GM10248 (cell line): ENCODE data around the gene LPAR5.
A peak's percentile ranks its signal among the peaks of the same experiment; 100 is the strongest.

Experiments used
- CTCF ChIA-PET: fragments of 300-600 bp; sonication (Branson Sonifier 250); formaldehyde crosslinking; extraction: SDS; loops from one replicate; lab custom pipeline; 2021; ENCODE audit warnings: antibody characterized with exemption; lab: Yijun Ruan, JAX
- POLR2A ChIA-PET: fragments of 350-650 bp; sonication (Branson Sonifier 250); formaldehyde crosslinking; extraction: SDS; loops from one replicate; lab custom pipeline; 2020; ENCODE audit warnings: antibody characterized with exemption; lab: Yijun Ruan, JAX
- DNase-seq: peaks from one replicate; pipeline ENCODE4 v3.0.0; 2012; ENCODE audit errors: extremely low spot score
- CTCF ChIP-seq: IDR thresholded peaks from 2 replicates; pipeline ENCODE4 v1.5.1; 2012; ENCODE audit warnings: mild to moderate bottlenecking, low read depth; ENCODE audit errors: extremely low read depth, missing control alignments, control extremely low read depth

Gene LPAR5

GRCh38 chr12:6607751-6608591 lies 27.8 kb downstream of the LPAR5 start:
- ChIA-PET POLR2A (interaction anchor here (0.6 kb wide), 1 partner anchor 74 kb away, joined by 3 read pairs; the partner anchor contains the start of gene GAPDH), CTCF (interaction anchor here (1.1 to 1.3 kb wide), 3 partner anchors 12 to 70 kb away, joined by 4 read pairs; no protein-coding TSS in a partner anchor)
- no peak for TF ChIP-seq CTCF
- peak; percentile 59 for DNase-seq

GRCh38 chr12:6606331-6607131 lies 29.2 kb downstream of the LPAR5 start:
- peak; percentile 68 for DNase-seq
- ChIA-PET CTCF (interaction anchor here (0.9 to 1.5 kb wide), 3 partner anchors 36 to 147 kb away, joined by 3 to 4 read pairs (median 4); partner anchors contain the start of gene MLF2), POLR2A (interaction anchor here (0.8 to 1.7 kb wide), 2 partner anchors 11 to 26 kb away, joined by 3 to 13 read pairs; no protein-coding TSS in a partner anchor)
- TF ChIP-seq CTCF = no peak

DNA sequence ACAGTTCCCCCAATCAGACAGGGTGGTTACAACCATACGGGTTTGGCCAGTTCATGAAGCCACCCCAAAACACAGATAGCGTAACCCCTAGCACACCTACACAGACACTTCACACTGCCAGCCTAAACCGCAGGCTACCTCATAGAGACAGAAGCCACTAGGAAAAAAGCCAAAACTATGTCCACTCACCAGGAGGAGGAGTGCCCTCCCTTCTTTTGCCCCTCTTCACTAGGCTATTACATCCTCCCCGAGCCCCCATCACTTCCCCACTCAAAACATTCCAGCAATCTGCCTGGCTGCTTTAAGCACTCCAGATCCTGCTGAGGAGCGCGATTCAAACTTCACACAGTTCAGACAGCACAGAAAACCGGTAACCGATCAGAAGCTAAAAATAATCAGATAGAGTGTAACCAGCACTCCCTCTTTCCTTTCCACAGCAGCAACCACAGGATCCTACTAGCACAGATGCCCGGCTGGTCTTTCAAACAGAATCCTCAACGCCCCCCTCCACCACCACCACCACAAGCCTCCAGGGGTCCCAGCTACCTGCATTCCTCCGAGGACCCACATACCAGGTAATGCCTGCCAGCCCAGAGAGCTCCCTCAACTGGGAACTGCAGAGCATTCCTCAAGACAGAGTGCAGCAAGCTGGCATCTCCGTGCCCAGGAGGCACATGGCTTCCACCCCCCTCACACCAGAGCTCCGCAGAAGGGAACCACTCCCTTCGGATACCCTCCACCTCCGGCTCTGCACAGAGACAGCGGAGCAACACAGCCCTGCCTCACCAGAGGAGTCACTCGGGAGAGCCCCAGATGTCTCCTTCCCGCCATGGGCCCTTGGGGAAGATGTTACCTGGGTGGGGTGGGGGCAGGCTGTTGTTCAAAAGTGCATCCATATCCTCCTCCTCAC lies 30.1 kb downstream of the LPAR5 start:
- POLR2A ChIA-PET = interaction anchor here (0.6 to 1.7 kb wide), 4 partner anchors 10 to 118 kb away, joined by 3 to 13 read pairs (median 3); partner anchors contain the start of gene COPS7A
- CTCF ChIA-PET = interaction anchor here (0.9 to 1.5 kb wide), 6 partner anchors 33 to 148 kb away, joined by 3 to 6 read pairs (median 4); partner anchors contain the start of gene MLF2
- no peak for DNase-seq
- TF ChIP-seq CTCF = no peak

DNA sequence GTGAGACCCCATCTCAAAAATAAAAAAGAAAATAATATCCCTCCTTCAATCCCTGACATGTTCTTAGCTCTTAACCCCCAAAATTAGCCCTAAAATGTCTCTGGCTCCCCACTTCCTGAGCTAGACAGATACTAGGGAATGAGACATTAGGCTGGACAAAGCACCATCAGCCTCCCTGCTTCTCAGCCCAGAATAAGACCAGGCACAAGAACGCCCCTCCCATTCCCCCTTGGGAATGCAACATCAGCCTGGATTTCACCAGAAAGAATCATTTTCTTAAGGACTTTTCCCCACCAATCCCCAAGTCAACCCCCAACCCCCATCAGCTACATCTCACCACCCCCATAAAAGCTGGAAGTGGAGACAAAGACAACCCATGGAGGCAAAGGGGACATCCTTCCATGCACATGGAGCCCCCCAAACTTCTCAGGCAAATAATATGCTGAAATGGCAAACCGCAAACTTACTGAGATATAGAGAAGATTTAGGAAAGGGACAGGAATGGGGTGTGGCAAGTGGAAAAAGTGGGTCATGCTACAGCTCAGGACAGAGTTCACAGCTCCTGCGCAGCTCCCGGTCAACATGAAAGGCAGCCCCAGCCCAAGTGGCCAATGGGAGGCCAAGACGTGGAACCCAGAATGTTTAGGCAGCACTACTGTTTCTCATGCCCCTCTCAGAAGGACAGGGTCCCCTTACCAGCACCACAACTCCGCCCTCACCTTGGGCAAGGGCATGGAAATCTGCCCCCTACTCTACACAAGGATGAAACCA lies 31.3 kb downstream of the LPAR5 start:
- no peak for TF ChIP-seq CTCF
- DNase-seq = no peak
- CTCF ChIA-PET = interaction anchor here (0.8 to 2.7 kb wide), 6 partner anchors 32 to 173 kb away, joined by 3 to 11 read pairs (median 3); partner anchors contain the start of gene NOP2
- POLR2A ChIA-PET = interaction anchor here (0.8 to 1.7 kb wide), 3 partner anchors 9 to 14 kb away, joined by 3 to 13 read pairs (median 3); no protein-coding TSS in a partner anchor

DNA sequence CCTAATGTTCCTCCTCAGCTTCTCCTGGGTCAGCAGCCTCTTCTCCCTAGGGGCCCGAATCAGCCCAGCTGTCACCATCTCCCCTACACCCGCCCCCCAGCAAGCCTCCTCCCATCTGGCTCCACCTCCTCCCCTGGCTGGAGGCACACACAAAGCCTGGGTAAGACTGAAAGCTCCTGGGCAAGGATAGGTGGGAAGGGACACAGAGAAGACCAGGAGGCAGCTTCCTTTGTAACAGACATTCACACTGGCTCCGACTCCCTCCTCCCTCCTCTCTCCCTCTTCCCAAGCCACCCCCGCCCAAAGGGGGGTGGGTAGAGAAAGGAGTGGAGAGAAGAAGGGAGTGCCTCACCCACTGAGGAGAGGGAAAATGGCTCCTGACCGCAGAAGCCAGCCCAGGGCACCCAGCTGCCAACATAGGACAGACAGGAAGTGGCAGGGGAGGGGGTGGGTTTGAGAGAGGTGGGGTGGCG lies 32.6 kb downstream of the LPAR5 start:
- POLR2A ChIA-PET = interaction anchor here (0.6 kb wide), 1 partner anchor 26 kb away, joined by 3 read pairs; no protein-coding TSS in a partner anchor
- TF ChIP-seq CTCF = no peak
- no peak for DNase-seq
- CTCF ChIA-PET = interaction anchor here (0.8 to 2.7 kb wide), 10 partner anchors 11 to 269 kb away, joined by 3 to 11 read pairs (median 4); no protein-coding TSS in a partner anchor
